ENCODE data around the gene SH3BP5.

The SH3BP5 gene

DNA sequence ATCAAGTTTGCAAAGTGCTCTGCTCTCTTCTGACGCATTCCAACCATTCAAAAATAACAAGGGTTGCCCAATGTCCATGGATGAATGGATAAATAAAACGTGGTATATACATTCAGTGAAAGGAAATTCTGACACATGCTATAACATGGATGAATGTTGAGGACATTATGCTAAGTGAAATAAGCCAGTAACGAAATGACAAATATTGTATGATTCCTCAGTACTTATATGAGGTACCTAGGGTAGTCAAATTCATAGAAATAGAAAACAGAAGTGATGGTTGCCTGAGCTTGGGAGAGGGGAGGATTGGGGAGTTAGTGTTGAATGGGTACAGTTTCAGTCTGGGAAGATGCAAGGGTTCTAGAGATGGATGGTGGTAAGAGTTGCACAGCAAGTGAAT lies 33.9 kb downstream of the SH3BP5 start:
- DNase-seq (ENCODE audit: low read depth), result no peak

DNA sequence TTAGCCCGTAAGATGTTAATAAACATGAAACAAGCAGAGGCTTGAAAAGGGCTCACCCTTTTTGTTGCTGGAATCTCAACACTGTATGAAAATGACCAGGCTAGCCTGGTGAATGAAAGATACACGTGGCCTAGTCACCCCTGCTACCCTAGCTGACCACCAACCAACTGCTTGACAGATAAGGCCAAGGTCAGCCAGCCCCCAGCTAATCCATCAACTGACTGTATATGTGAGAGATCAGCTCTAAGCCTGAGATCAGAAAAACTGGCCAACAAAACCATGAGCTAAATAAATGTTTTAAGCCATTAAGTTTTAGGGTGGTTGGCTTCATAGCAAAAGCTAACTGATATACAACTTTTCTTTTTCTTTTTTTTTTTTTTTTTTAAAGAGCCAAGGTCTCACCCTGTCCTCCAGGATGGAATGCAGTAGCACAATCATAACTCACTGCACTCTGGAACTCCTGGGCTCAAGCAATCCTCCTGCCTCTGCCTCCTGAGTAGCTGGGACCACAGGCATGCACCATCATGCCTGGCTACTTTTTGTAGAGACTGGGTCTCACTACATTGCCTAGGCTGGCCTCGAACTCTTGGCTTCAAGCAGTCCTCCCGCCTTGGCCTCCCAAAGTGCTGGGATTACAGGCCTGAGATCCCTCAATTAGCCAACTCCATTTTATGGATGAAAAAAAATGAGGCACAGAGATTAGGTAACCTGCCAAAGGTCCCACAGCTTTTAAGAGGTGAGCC lies 34.6 kb downstream of the SH3BP5 start:
- no peak for DNase-seq (ENCODE audit: low read depth)

DNA sequence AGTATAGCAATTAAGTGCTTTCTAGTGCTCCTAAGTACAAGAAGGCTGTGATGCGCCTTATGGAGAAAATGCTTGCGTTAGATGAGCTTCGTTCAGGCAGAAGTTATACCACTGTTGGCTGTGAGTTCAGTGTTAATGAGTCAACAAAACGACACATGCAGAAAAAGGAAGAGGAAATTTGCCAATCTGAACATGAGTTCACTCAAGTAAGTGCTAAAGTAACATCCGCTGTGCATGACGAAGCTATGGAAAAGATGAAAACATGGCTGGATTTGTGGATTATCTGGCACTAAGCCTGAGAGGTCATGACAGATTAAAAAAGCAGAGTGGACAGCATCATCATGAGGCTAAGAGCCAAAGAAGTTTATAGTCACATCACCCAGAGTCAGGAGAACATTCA lies 36.9 kb downstream of the SH3BP5 start:
- DNase-seq (ENCODE audit: low read depth), result peak; percentile 67

DNA sequence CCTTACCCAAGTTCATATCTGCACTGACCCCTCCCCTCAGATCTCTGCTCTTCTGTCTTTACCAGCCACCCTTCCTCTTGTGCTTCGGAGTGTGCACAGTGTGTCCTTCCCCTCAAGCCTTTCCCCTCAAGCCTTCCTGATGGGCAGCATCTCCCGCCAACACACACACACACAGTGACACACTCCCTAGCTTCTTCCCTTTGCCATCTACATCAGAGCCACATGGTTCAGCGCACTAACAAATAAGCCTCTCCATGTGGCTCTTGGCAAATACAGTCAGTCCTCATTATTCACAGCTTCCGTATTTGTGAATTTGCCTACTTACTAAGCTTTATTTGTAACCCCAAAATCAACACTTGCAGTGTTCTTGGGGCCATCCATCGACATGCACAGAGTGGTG lies 37.5 kb downstream of the SH3BP5 start:
- no peak for DNase-seq (ENCODE audit: low read depth)

DNA sequence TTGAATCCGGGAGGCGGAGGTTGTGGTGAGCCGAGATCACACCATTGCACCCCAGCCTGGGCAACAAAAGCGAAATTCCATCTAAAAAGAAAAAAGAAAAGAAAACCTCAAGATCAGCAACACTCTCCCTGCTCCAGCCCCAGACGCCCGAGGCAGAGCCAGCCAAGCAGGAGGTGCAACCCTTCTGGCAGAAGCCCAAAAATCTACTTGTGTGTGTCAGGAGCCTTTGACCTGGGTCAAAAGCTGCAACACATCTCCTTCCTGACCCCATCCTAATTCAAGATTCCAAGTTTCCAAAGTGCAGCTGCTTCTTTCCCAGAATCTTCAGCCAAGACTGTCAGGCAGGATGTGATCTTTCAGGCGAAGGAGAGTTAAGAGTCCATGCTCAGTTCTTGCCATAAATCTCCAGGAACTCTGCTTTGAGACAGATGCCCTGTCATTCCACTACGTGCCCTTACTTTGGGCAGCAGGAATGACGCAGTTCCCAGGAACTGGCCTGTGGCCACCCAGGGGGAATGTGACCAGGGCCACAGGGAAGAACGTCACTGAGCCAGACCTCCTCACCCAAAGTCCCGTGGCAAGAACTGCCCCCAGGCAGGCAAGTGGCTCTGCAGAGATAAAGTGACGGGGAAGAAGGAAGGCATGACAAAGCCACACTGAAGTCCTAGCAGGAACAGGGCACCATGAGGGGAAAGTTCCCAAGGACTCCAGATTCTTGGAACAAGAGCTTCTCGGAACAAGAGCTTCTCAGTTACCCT lies 39.4 kb downstream of the SH3BP5 start:
- no peak for DNase-seq (ENCODE audit: low read depth)

DNA sequence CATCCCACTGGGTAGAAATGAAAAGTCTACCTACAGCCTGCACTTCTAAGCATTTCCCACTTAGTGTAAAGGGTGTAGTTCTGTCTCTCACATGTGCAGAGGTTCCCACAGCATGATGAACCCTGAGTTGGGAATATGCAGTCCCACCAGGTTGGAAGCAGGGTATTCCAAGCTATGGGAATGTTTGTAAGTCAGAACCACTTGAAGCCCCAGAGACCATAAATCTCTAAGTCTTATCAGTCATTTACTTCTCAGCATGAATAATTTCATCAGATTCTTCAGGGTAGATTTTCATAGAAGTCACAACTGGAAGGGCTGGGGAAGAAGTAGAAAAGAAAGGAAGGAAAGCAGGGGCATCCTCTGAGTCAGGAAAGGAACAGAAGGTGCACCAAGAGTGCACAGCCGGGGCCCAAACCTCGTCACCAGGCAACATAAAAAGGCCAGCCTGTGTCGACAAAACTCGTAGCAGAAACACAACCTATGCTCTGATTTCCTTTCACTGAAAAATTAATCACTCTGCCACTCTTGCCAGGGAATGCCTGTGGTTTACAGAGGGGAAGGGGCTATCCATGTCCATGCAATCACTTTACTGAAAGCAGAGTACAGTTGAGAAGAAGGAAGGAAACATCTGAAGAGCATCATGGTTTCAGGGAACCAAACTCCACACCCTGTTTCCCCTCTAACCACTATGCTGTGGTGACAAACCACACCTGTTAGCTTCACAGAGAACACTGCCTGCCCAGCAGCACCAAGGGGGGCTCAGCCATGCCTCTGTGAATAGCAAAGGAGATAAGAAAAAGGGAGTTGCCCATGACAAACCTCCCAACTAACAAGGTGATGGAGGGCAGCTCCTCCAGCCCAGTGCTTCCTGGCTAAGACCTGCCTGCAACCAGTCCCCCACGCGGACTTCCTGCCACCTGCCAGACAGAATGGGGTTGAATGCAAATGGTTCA lies 40.5 kb downstream of the SH3BP5 start:
- DNase-seq (ENCODE audit: low read depth), result no peak

DNA sequence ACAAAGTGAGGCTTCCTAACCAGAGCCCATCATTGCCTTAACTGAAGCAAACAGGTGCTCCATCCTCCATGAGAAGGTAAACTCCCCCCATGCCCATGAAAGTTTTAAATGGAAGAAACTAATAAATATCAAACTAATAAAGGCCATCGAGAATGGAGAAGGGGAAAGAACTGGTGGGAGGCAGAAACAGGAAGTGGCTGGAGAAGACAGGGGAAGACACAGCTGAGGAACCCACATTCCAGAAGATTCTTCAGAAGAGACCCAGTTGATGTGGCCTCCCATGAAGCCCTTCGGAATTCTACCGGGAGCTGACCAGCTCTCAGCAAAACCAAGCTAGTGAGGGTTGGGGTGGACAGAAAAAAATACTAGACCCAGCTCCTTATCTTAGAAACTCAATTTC lies 41.6 kb downstream of the SH3BP5 start:
- DNase-seq (ENCODE audit: low read depth), result no peak

DNA sequence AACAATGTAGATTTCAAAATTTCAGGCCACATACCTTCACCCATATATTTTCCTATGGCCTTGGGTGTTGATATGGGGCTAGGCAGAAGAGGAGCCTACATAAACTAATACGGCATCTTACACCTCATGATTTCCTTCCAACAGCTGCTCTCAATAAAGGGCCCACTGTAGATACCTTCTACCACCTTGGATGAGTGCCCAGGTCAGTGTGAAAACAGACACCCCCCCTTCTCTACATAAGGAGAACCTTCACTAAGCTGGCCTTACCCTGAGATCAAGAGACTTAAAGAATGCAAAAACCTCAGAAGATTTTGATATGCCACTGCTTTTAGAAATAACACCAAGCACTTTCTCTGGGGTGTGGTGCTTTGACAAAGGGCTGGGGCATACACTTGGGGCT lies 42.7 kb downstream of the SH3BP5 start:
- no peak for DNase-seq (ENCODE audit: low read depth)

DNA sequence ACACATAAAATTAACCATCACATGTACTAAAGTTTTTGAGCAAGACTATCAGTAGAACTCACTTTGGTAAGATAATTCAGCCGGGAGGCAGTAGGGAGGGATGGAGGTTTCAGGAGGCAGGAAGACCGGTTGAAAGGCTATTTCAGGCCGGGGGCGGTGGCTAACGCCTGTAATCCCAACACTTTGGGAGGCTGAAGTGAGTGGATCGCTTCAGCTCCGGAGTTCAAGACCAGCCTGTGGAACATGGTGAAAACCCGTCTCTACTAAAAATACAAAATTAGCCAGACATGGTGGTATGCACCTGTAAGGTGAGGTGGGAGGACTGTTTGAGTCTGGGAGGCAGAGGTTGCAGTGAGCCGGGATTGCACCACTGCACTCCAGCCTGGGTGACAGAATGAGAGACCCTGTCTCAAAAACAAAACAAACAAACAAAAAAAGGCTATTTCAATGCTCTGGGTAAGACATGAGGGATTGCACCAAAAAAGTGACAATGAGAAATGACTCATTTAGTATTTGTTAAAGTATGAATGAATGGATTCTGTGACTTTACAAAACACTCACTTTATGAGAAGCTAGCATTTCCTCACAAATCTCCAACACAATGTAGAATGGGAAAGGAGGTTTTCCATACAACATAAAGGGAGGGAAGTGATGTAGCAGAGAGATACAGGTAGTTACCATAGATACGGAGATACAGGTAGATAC lies 43.9 kb downstream of the SH3BP5 start:
- no peak for DNase-seq (ENCODE audit: low read depth)

DNA sequence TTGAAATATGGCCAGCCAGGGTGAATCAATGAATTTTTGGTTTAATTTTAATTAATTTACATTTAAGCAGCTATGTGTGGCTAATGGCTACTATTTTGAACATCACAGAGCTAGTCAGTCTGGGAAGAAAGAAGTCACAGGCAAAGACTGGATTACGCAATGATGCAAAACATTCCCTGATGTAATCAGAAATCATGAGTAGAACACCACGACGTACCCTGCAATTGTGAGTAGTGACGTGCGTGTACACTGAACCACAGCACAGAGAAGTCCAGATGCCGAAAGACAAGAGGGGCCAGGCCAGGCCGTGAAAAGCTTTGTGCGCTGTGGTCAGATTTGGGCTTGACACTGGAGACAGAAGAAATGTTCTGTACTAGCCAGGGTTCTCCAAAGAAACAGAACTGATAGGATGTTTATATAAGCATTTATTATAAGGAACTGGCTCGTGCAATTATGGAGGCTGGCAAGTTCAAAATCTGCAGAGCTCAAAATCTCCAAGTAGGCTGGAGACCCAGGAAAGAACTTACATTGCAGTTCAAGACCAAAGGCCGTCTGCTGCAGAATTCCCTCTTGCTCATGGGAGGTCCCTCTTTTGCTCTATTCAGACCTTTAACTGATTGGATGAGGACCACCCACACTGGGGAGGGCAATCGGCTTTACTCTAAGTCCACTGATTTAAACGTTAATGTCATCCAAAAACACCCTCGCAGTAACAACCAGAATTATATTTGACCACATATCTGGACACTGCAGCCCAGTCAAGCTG lies 44.6 kb downstream of the SH3BP5 start:
- peak; percentile 60 for DNase-seq (ENCODE audit: low read depth)

DNA sequence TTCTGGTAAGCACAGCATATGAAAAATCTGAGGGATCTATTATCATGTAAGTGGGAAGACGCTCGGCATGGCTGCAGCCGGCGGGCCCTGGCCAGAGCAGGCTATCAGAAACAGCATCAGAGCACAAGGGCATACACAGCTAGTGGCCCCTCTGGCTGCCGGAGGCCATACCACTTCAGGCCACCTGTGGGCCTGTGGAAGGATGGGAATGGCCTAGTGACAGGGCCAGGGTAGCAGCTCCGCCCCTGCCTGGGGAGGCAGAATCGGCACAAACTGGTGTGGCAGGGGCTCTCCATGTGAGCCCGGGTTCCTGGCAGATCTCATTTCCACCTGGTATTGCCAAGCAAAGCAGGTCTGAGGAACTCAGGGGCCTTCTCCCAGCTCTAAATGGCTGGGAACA lies 46.4 kb downstream of the SH3BP5 start:
- no peak for DNase-seq (ENCODE audit: low read depth)

DNA sequence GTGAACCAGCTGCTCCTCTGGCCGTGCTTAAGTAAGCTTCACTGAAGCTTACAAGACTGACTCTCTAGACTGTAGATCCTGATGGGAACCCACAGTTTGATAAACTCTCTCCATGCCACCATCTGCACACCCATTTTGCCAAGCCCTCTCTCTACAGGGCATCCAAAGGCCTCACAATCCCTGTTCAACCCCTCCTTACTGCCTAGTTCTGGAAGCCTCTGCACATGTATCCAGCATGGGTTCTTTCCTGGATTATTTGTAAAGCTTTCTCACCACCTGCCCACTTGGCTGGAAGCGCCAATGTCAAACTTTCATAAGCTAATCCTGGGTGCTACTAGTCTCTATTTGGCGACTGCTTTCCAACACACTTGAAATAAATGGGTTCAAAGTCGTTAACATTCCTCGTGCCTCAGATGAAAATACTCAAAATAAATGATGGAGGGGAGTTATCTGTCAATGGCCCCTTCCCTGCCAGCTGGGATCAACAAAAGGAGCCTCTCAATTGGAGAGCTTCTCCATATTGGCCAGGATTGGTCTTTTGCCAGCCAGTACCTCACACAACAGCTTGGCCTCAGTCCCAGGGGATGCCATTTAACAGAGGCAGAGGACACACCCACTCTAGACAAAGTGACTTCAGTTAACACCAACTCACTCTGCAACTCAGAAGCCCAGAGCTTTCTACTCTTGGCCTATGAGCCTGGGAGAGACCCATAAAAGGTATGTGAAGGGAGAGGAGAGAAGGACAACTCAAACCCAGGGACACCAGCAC lies 48.1 kb downstream of the SH3BP5 start:
- DNase-seq (ENCODE audit: low read depth), result no peak

DNA sequence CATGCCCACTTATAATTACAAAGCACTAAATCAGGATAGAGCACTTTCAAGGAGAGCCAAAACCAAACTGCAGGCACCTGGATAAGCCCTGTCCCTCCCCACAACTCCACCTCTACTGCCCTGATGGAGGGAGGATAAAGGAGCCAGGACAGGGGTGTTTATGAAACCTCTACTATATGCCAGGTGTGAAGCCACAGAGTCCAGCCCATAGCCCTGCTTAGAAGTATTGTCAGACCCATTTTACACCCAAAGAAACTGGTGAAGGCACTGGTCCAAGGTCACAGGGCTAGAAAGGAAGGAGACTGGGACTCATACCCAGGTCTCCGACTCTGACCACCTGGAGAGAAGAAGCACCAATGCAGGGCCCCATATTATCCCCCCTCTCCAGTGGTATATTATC lies 48.7 kb downstream of the SH3BP5 start:
- DNase-seq (ENCODE audit: low read depth), result no peak

DNA sequence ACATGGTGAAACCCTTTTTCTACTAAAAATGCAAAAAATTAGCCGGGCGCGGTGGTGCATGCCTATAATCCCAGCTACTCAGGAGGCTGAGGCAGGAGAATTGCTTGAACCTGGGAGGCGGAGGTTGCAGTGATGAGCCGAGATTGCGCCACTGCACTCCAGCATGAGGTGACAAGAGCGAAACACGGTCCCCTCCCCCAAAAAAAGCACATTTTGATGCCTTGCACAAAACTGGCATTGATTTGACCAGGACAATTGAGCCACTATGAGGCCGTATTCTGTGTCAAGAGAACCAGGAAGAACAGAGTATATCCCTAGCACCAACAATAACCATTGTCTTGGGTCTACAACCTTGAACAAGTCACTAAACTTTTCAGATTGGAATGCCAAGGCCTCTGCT lies 50.6 kb downstream of the SH3BP5 start:
- no peak for DNase-seq (ENCODE audit: low read depth)

DNA sequence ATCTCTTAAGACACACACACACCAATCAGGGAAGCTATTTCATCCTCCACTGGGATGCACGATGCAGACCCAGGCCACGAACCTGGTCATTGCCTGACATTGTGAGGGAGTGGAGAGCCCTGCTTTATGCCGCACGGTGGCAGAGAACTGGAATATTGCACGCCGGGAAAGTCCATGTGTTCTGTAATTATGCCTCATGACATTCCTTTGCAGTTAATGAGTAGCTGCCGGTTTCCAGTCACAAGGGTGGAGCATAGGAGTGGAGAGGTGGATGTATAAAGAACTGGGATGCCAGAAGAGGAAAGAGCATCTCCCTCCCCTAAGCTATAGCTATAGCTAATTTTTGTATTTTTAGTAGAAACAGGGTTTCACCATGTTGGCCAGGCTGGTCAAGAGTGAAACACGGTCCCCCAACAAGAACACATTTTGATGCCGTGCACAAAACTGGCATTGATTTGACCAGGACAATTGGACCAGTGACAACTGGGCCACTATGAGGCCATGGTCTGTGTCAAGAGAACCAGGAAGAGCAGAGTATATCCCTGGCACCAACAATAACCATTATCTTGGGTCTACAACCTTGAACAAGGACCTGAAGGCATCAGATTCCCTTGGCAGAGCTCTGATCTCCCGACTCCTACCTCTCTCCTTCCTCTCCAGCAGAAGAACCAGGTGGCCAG lies 51.4 kb downstream of the SH3BP5 start:
- DNase-seq (ENCODE audit: low read depth), result no peak

DNA sequence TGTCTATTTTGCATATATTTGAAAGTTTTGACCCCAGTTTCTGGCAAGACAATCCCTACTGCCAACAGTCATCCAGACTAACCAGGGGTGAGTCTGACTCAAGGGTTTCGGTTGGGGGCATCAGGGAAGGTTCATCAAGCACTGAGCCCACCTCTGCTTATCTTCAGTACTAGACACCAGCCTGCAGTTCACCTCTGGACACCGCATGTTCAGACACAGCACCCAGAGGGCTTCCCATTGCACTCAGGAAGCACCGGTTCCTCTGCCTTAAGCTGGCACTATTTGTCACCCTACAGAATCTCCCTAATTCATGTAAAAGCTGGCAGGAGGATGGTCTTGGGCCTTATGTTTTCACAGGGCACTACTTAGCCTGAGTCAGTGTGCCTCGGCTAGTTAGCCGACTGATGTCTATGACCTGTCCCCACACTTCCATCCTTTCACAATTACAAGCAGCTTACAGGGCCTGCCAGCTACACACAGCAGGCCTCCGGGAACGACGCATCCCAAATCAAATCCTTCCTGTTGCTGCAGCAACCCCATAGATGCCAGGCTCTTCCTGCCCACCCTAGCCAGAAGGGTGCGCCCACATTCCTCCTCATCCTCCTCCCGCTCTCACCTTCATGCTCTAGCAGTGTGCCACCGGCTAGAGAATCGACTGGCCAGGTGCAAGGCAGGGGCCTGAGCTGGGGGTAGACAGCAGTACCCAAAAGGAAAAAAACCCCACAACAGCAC lies 52.5 kb downstream of the SH3BP5 start:
- DNase-seq (ENCODE audit: low read depth), result no peak

DNA sequence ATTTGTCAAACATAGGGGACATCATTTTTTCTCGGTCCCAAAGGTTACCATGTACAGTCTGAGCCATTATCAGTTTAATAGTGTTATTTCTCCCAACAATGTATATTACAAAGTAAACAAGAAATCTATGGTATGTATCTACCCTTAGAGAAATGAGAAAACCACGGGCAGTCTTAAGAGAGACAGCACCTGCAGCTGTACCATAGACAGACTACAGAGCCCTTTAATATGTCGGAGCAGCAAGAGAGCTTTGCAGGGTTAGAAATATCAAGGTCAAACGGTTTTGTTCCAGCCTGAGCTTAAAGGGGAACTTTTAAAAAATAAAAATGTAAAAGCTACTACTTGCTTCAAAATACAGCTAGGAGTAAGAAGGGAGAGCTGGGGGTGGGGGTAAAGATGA lies 53.2 kb downstream of the SH3BP5 start:
- DNase-seq (ENCODE audit: low read depth), result no peak

DNA sequence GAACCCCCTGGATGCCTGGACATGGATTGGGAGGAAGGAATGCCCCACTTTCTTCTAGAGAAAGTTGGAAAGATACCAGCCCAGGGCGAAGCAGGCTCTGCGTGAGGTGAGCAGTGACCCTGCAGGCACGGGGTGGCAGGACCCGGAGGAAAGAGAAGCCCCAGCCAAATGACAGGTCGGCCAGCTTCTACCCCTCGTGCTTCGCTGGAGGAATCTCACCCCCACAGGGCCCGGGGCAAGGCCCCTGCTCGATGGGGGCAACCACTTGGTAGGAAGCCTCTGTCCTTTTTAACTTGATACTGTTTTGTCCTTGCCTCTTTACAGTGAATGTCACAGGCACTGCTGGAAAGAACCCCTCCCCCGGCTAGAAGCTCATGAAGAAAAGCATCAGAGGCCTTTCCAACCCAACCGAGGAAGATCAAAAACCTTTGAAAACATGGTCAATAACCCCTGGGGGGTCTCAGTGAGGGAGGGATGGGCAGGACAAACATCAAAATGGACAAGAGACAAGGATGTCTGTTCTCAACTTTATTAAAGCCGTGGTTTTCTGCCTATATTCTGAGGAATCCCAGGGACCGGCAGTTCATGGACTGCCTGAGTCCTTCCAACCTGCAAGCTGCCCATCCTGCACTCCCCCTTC lies 54.4 kb downstream of the SH3BP5 start:
- no peak for DNase-seq (ENCODE audit: low read depth)
